Hippocampal formation (tissue), 2 donors: Measurements from ENCODE around the gene HFM1.
"Not testable (repeated sequence)": the region's sequence is repeated elsewhere in the genome, so short reads cannot be mapped to it uniquely, and the experiment has no call there.

Source experiments
- DNase-seq, 2 donors: peaks; one replicate each; lab custom pipeline; 2025; lab: John Stamatoyannopoulos, UW

HFM1 gene

GRCh38 chr1:91404151-91405012 lies at the start of gene HFM1:
TSS of gene HFM1 (minus strand) at chr1:91404837. CDS start at chr1:91401082, 3,755 bp downstream.
- DNase-seq: peak; percentile 51 to 52

GRCh38 chr1:91454136-91454535 lies 49.5 kb upstream of the HFM1 start:
- no peak for DNase-seq

- no peak for DNase-seq
These were observed 45.6 kb upstream of the HFM1 start for GRCh38 chr1:91450260-91450659.

GRCh38 chr1:91447782-91448181 lies 43.1 kb upstream of the HFM1 start:
- DNase-seq: not testable (repeated sequence)

GRCh38 chr1:91441980-91442379 lies 37.3 kb upstream of the HFM1 start:
- DNase-seq: not testable (repeated sequence)

- no peak for DNase-seq
These were observed 36.2 kb upstream of the HFM1 start for GRCh38 chr1:91440847-91441246.

GRCh38 chr1:91439016-91439415 lies 34.4 kb upstream of the HFM1 start:
- DNase-seq: no peak

GRCh38 chr1:91428182-91428798 lies 23.7 kb upstream of the HFM1 start:
- no peak for DNase-seq

GRCh38 chr1:91427741-91428140 lies 23.1 kb upstream of the HFM1 start:
- no peak for DNase-seq

GRCh38 chr1:91422523-91422922 lies 17.9 kb upstream of the HFM1 start:
- DNase-seq: not testable (repeated sequence)

- DNase-seq: no peak
These were observed 7.7 kb upstream of the HFM1 start for GRCh38 chr1:91412371-91412770.

- no peak for DNase-seq
These were observed 2.2 kb upstream of the HFM1 start for GRCh38 chr1:91406773-91407389.

GRCh38 chr1:91402023-91402422 lies 2.6 kb downstream of the HFM1 start:
- DNase-seq: peak in 1 of 2 donors; percentile 62

GRCh38 chr1:91400133-91400725 lies 4.4 kb downstream of the HFM1 start:
- no peak for DNase-seq

GRCh38 chr1:91398291-91398690 lies 6.3 kb downstream of the HFM1 start:
- DNase-seq: no peak

GRCh38 chr1:91397605-91398004 lies 7.0 kb downstream of the HFM1 start:
- no peak for DNase-seq

- no peak for DNase-seq
These were observed 11.6 kb downstream of the HFM1 start for GRCh38 chr1:91393042-91393441.

- no peak for DNase-seq
These were observed 18.5 kb downstream of the HFM1 start for GRCh38 chr1:91386109-91386508.

GRCh38 chr1:91383456-91383855 lies 21.2 kb downstream of the HFM1 start:
- no peak for DNase-seq

GRCh38 chr1:91381844-91382243 lies 22.8 kb downstream of the HFM1 start:
- no peak for DNase-seq

GRCh38 chr1:91374086-91374485 lies 30.6 kb downstream of the HFM1 start:
- no peak for DNase-seq

- not testable (repeated sequence) for DNase-seq
These were observed 32.4 kb downstream of the HFM1 start for GRCh38 chr1:91372230-91372629.
